Transverse colon (tissue), 4 donors: ENCODE measurements around the gene SMOC1. TPM values are rescaled to one million over a fixed set of nuclear protein-coding genes. Genes with fewer than 3 reads are reported as not detected.

Source experiments
- DNase-seq: peaks from one replicate; pipeline ENCODE4 v3.0.0-alpha.2; 2019
- H3K27ac ChIP-seq, 4 donors: fragments of 200-600 bp; sonication (generic); 2 replicates each; pipeline ENCODE4 v1.5.1; 2016 to 2018; ENCODE audit warnings: inconsistent platforms in 4 of 4
- H3K27me3 ChIP-seq: fragments of 200-600 bp; sonication (generic); 2 replicates; pipeline ENCODE4 v1.5.1; 2017; ENCODE audit warnings: inconsistent platforms
- H3K36me3 ChIP-seq, 4 donors: fragments of 200-600 bp; sonication (generic); 2 replicates each; pipeline ENCODE4 v1.5.1; 2017 to 2019; ENCODE audit warnings: inconsistent platforms in 4 of 4
- H3K4me1 ChIP-seq, 4 donors: fragments of 200-600 bp; sonication (generic); 2 replicates each; pipeline ENCODE4 v1.5.1; 2017 to 2020; ENCODE audit warnings: inconsistent platforms in 4 of 4
- H3K4me3 ChIP-seq, 4 donors: fragments of 200-600 bp; sonication (generic); 1 replicate in 1 of 4; 2 replicates in 3 of 4; pipeline versions ENCODE4 v1.5.1 to v1.6.1; 2017 to 2019; ENCODE audit warnings: inconsistent platforms in 4 of 4
- H3K9me3 ChIP-seq, 2 donors: fragments of 200-600 bp; sonication (generic); 2 replicates each; pipeline ENCODE4 v1.5.1; 2017 to 2019; ENCODE audit warnings: inconsistent platforms in 2 of 2
- EP300 ChIP-seq: sonication (generic); formaldehyde crosslinking; IDR thresholded peaks from one replicate; pipeline ENCODE4 v1.6.1; 2017; ENCODE audit warnings: antibody characterized with exemption, low read depth
- POLR2A ChIP-seq: fragments of 450-650 bp; IDR thresholded peaks from one replicate; pipeline ENCODE4 v1.6.1; 2016; ENCODE audit warnings: antibody characterized with exemption, mild to moderate bottlenecking, moderate library complexity
- POLR2AphosphoS5 ChIP-seq, 3 donors: sonication (generic); formaldehyde crosslinking; IDR thresholded peaks; one replicate each; pipeline ENCODE4 v1.6.1; 2016; ENCODE audit warnings: antibody characterized with exemption in 3 of 3
- WGBS, 2 donors: methylation state at CpG; one replicate each; pipeline ENCODE4 v1.1.5; 2018; ENCODE audit warnings: low coverage in 1 of 2; 5-methylcytosine and 5-hydroxymethylcytosine counted together
- in situ Hi-C, 4 donors: fragments of 200-750 bp; cut with MboI; loops; one replicate each; pipeline versions ENCODE4 v1.15.0 to v1.15.1; 2017; ENCODE audit warnings: low sequenced_read_pairs in 3 of 4, low pct_ligation_motif_present in 1 of 4, low pct_unique_long_range_greater_than_20kb in 1 of 4
- intact Hi-C: fragments of 100-400 bp; cut with DNase I; formaldehyde crosslinking; loops from one replicate; pipeline ENCODE4 v1.15.1; 2023; ENCODE audit warnings: low total_unique reads
- total RNA-seq, 4 donors: library from RNA; depleted of rRNA; stranded (reverse); fragments of >200 nt; gene quantifications; one replicate each; pipeline ENCODE4 v1.1.0, GENCODE V29; 2016
- TF ChIP-seq, protein P1 (sequence below), 5 experiments: fragments of 200-600 bp in 3 of 5; fragments of 450-650 bp in 2 of 5; sonication (generic) in 3 of 5; IDR thresholded peaks; 1 replicate in 2 of 5; 2 replicates in 3 of 5; pipeline ENCODE4 v1.5.1; 2016 to 2017; ENCODE audit warnings: antibody characterized with exemption in 5 of 5, inconsistent platforms in 3 of 5, mild to moderate bottlenecking in 2 of 5, moderate library complexity in 1 of 5

The SMOC1 gene
- total RNA-seq, 4 donors from 2014 or later: 0.82 to 1.3 TPM; not detected in 2

DNA sequence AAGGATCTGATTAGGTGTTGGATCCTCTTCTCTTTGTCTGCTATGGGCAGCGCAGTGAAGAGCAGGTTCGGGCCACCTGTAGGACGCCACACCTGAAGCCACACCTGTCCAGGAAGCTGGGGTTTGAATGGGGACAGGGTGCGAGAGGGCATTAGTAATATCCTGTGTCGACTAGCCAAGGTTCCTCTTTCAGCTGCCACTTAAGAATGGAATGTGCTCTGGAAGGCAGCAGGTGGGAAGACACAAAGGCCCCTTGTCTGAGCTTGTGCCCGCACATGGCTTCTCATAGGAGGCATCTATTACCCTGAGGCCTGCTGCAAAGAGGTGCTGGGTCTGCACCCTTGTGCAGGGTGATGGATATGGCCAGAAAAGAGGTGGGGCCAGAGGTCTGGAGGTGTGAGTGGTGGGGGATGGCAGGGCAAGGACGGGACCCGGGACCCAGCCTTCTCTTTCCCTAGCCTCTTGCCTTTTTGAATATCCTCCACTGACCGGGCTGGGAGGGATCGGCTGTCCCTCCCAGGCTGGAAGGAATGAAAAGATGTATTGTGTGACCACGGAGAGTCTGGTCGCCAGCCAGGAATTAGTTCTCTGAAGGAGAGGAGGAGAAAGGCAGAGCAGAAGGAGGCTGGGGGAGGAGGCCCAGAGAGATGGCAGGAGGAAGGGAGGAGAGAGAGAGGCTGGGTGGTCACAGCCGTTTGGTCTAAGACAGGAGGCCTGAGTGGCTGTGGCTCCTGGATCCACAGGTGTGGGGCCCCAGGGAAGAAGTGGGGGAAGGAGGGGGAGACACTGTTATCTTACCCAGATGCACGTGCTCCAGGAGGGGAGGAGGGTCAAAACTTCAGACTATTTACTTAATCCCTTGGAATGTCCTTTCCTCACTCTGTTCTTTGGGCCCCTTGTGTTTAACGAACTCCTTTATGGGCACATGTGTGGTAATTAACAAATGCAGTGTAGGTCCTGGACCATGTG, 101.5 kb downstream of the SMOC1 start:
- WGBS, 2 donors: 48 to 52% methylated on average over 3 to 15 of the region's 15 CpGs
- intact Hi-C loops: no loop called here
- Histone ChIP-seq H3K27me3 (peaks cover 4% of the 10 kb centered on the region), H3K27ac (no peak overlapping the region), H3K4me1 (no peaks in the 10 kb centered on the region), H3K4me3 (no peak overlapping the region), H3K36me3 (no peaks in the 10 kb centered on the region), H3K9me3 (no peaks in the 10 kb centered on the region)
- in situ Hi-C loops: no loop called here
- TF ChIP-seq, protein P1, sequence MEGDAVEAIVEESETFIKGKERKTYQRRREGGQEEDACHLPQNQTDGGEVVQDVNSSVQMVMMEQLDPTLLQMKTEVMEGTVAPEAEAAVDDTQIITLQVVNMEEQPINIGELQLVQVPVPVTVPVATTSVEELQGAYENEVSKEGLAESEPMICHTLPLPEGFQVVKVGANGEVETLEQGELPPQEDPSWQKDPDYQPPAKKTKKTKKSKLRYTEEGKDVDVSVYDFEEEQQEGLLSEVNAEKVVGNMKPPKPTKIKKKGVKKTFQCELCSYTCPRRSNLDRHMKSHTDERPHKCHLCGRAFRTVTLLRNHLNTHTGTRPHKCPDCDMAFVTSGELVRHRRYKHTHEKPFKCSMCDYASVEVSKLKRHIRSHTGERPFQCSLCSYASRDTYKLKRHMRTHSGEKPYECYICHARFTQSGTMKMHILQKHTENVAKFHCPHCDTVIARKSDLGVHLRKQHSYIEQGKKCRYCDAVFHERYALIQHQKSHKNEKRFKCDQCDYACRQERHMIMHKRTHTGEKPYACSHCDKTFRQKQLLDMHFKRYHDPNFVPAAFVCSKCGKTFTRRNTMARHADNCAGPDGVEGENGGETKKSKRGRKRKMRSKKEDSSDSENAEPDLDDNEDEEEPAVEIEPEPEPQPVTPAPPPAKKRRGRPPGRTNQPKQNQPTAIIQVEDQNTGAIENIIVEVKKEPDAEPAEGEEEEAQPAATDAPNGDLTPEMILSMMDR (IDR thresholded peaks at IDR 0.05): no peak
- TF ChIP-seq EP300 (no peak), POLR2AphosphoS5 (IDR thresholded peaks at IDR 0.05) (no peak), POLR2A (no peak)
- no peak for DNase-seq

DNA sequence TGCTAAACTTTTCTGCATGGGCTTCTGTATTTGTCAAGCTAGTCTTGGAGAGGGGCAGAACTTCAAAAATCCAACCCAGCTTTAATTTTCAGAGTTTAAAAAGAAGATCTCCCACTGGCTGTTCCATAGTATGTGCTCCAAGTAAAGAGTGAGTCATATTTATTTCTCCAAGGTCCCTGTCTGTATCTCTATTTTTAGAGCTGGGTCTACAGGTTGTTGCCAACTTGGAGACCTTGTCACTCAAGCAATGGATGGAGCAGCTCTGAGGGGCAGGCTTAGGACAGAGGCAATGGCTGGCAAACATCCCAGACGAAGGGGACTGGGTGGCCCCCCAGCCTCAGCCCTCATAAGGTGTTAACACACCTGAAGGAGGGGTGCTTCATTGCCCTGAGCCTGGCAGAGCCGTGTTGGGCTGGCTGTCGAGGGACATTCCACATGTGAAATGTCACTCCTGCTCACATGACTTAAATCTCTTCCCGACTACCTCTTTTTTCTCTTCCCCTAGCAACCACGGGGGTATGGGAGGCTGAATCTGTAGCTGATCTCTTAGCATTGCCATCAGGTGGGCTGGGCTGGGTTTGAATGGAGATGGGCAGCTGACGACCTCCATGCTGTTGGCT, 103.1 kb downstream of the SMOC1 start:
- in situ Hi-C loops (no loop called here), intact Hi-C loops (no loop called here)
- Histone ChIP-seq H3K4me3 (no peak overlapping the region), H3K27me3 (peaks cover 4% of the 10 kb centered on the region), H3K27ac (no peak overlapping the region), H3K36me3 (no peaks in the 10 kb centered on the region), H3K4me1 (no peaks in the 10 kb centered on the region), H3K9me3 (no peaks in the 10 kb centered on the region)
- TF ChIP-seq POLR2A: no peak
- TF ChIP-seq EP300: no peak
- TF ChIP-seq POLR2AphosphoS5 (IDR thresholded peaks at IDR 0.05): no peak
- TF ChIP-seq, protein P1 (IDR thresholded peaks at IDR 0.05): no peak
- 40 to 54% methylated on average over 5 to 6 of the region's 6 CpGs for WGBS, 2 donors
- no peak for DNase-seq

DNA sequence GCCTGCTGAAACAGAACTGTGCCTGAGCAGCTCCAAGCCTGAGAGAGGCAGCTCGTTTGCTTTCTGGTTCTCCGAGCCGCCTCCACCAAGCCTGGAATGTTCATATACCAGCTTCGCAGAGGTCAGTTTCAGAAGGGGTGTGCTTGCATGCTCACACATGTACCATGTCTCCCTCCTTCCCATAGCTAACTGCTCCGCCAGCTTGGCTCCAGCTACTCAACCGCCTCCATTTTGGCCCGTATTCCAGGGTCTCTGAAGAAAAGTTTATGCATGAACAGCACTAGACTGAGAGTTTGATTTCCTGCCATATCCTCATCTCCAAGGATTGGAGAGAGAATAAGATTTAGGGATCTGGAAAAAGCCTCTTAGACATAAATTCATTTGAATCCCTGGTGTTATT, 103.7 kb downstream of the SMOC1 start:
- no peak overlapping the region for H3K27ac ChIP-seq
- no peak overlapping the region for H3K4me3 ChIP-seq
- 70 to 75% methylated on average over 2 to 7 of the region's 7 CpGs for WGBS, 2 donors
- no peaks in the 10 kb centered on the region for H3K4me1 ChIP-seq
- no peaks in the 10 kb centered on the region for H3K36me3 ChIP-seq
- peaks cover 4% of the 10 kb centered on the region for H3K27me3 ChIP-seq
- in situ Hi-C loops (no loop called here), intact Hi-C loops (no loop called here)
- H3K9me3 ChIP-seq: no peaks in the 10 kb centered on the region
- TF ChIP-seq EP300: no peak
- TF ChIP-seq POLR2AphosphoS5 (IDR thresholded peaks at IDR 0.05): no peak
- no peak for TF ChIP-seq POLR2A
- TF ChIP-seq, protein P1 (IDR thresholded peaks at IDR 0.05): no peak
- no peak for DNase-seq

DNA sequence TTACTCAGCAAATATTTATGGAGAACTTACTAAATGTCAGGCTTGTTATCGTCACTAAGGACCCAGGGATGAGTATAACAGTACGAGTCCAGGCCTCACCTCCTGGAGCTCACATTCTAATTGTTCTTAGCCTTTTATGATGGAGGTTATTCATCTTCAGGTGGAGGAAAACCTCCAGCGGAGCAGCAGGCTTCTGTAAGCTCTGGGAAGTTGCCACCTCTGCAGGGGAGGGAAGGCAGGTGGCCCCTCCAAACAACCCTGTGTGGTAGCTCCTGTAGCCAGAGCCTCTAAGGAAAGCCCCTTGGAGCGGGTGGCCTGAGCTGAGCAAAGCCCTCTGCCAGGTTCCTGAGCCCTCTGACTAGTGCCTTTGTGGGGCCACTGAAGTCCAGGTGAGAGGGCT, 104.1 kb downstream of the SMOC1 start:
- 89% methylated on average over 4 of the region's 4 CpGs; no CpG with 5 or more reads in 1 of the 2 donors for WGBS, 2 donors
- TF ChIP-seq POLR2A (no peak), POLR2AphosphoS5 (IDR thresholded peaks at IDR 0.05) (no peak)
- Histone ChIP-seq H3K4me3 (no peak overlapping the region), H3K4me1 (no peaks in the 10 kb centered on the region), H3K36me3 (no peaks in the 10 kb centered on the region), H3K9me3 (no peaks in the 10 kb centered on the region), H3K27me3 (peaks cover 4% of the 10 kb centered on the region), H3K27ac (no peak overlapping the region)
- in situ Hi-C loops (no loop called here), intact Hi-C loops (no loop called here)
- DNase-seq: no peak
